H1 (cell line): ENCODE measurements around the gene AP1S1. TPM values are rescaled to one million over a fixed set of nuclear protein-coding genes. Genes with fewer than 3 reads are reported as not detected.

Experiments
- CTCF ChIA-PET: fragments of 300-600 bp; sonication (Branson Sonifier 250); formaldehyde crosslinking; loops from one replicate; lab custom pipeline; 2021; ENCODE audit not compliant: partially characterized antibody; lab: Charles Lee
- POLR2A ChIA-PET: fragments of 300-600 bp; sonication (Branson Sonifier 250); formaldehyde crosslinking; loops from one replicate; lab custom pipeline; 2021; ENCODE audit warnings: inconsistent platforms; ENCODE audit not compliant: partially characterized antibody; lab: Charles Lee
- DNase-seq, 2 experiments: peaks; one replicate each; pipeline versions ENCODE4 v3.0.0 to v3.0.0-alpha.2; 2010 to 2022; ENCODE audit warnings: low spot score in 2 of 2, low read depth in 1 of 2, mixed read lengths in 1 of 2
- FAIRE-seq: peaks from 2 replicates; lab custom pipeline; 2011; peaks lifted over from hg19 to GRCh38; lab: Jason Lieb, UNC
- H2AFZ ChIP-seq: 2 replicates; pipeline ENCODE4 v1.8.1; 2012; ENCODE audit warnings: low read length, inconsistent platforms
- H2AK5ac ChIP-seq: 2 replicates; pipeline ENCODE4 v1.6.1; 2013; ENCODE audit warnings: low read depth, low read length
- H2BK120ac ChIP-seq: replicated peaks from 2 replicates; pipeline ENCODE3; 2013; ENCODE audit warnings: low read depth, low read length, inconsistent platforms
- H2BK12ac ChIP-seq: 2 replicates; pipeline ENCODE4 v1.6.1; 2013; ENCODE audit warnings: low read depth, low read length
- H2BK15ac ChIP-seq: 2 replicates; pipeline ENCODE4 v1.6.1; 2013; ENCODE audit warnings: low read length
- H2BK20ac ChIP-seq: 2 replicates; pipeline ENCODE4 v1.6.1; 2013; ENCODE audit warnings: low read length
- H2BK5ac ChIP-seq: 2 replicates; pipeline ENCODE4 v1.6.1; 2013; ENCODE audit warnings: low read depth, low read length
- H3K14ac ChIP-seq: 2 replicates; pipeline ENCODE4 v1.6.1; 2013; ENCODE audit warnings: inconsistent platforms; ENCODE audit not compliant: insufficient read length
- H3K18ac ChIP-seq: 2 replicates; pipeline ENCODE4 v1.6.1; 2013; ENCODE audit warnings: low read length; ENCODE audit errors: extremely low read depth
- H3K23ac ChIP-seq: 2 replicates; pipeline ENCODE4 v1.6.1; 2013; ENCODE audit warnings: inconsistent platforms; ENCODE audit not compliant: insufficient read length
- H3K23me2 ChIP-seq: 2 replicates; pipeline ENCODE4 v1.6.1; 2013; ENCODE audit warnings: low read depth, low read length
- H3K27ac ChIP-seq: 2 replicates; pipeline ENCODE4 v1.6.1; 2011; ENCODE audit warnings: low read depth, low read length, inconsistent platforms
- H3K27me3 ChIP-seq, 4 experiments: replicated peaks in 1 of 4; 1 replicate in 1 of 4; 2 replicates in 3 of 4; pipeline versions ENCODE4 v1.6.1 to v1.8.1; 2011 to 2013; ENCODE audit warnings: low read length in 3 of 4, mild to moderate bottlenecking in 3 of 4, inconsistent platforms in 2 of 4, mixed read lengths in 2 of 4, moderate library complexity in 1 of 4; ENCODE audit not compliant: control insufficient read depth in 3 of 4, insufficient read depth in 3 of 4; ENCODE audit errors: extremely low read depth in 1 of 4
- H3K36me3 ChIP-seq, 4 experiments: 2 replicates each; pipeline versions ENCODE4 v1.6.1 to v1.8.1; 2011 to 2013; ENCODE audit warnings: mild to moderate bottlenecking in 4 of 4, low read length in 3 of 4, moderate library complexity in 2 of 4, control low read depth in 1 of 4, inconsistent platforms in 1 of 4; ENCODE audit not compliant: insufficient read depth in 4 of 4, control insufficient read depth in 2 of 4
- H3K4ac ChIP-seq: replicated peaks from 2 replicates; pipeline ENCODE3; 2013; ENCODE audit warnings: low read length, low read depth, mixed read lengths, inconsistent platforms; ENCODE audit not compliant: insufficient read length
- H3K4me1 ChIP-seq, 4 experiments: replicated peaks in 1 of 4; 1 replicate in 1 of 4; 2 replicates in 3 of 4; pipeline versions ENCODE4 v1.6.1 to v1.8.1; 2011 to 2013; ENCODE audit warnings: low read length in 3 of 4, inconsistent platforms in 2 of 4, mixed read lengths in 1 of 4; ENCODE audit not compliant: insufficient read depth in 4 of 4, control insufficient read depth in 3 of 4
- H3K4me2 ChIP-seq, 2 experiments: 2 replicates each; pipeline versions ENCODE4 v1.6.1 to v1.8.1; 2011 to 2013; ENCODE audit warnings: low read depth in 2 of 2, low read length in 2 of 2, control low read depth in 1 of 2, inconsistent platforms in 1 of 2, mild to moderate bottlenecking in 1 of 2; ENCODE audit not compliant: insufficient read depth in 1 of 2
- H3K4me3 ChIP-seq, 4 experiments: fragments of 200-600, 300-600 bp in 1 of 4; sonication (generic), shearing (Covaris generic), sonication (Bioruptor Twin) in 1 of 4; 2 replicates each; pipeline versions ENCODE4 v1.5.1 to v1.8.1; 2011 to 2016; ENCODE audit warnings: low read length in 4 of 4, low read depth in 3 of 4, control low read depth in 2 of 4, inconsistent platforms in 2 of 4, mild to moderate bottlenecking in 2 of 4, mixed read lengths in 1 of 4, moderate library complexity in 1 of 4; ENCODE audit not compliant: insufficient read depth in 2 of 4; ENCODE audit errors: extremely low read depth in 1 of 4
- H3K56ac ChIP-seq: replicated peaks from 2 replicates; pipeline ENCODE3; 2013; ENCODE audit warnings: low read depth, mild to moderate bottlenecking, mixed read lengths, low read length, inconsistent platforms; ENCODE audit not compliant: insufficient read length
- H3K79me1 ChIP-seq: 2 replicates; pipeline ENCODE4 v1.6.1; 2013; ENCODE audit warnings: low read depth, low read length, control low read depth
- H3K79me2 ChIP-seq, 2 experiments: 2 replicates each; pipeline versions ENCODE4 v1.6.1 to v1.8.1; 2012 to 2013; ENCODE audit warnings: low read length in 2 of 2, mild to moderate bottlenecking in 2 of 2, inconsistent platforms in 1 of 2; ENCODE audit not compliant: insufficient read depth in 2 of 2, control insufficient read depth in 1 of 2
- H3K9ac ChIP-seq, 4 experiments: replicated peaks in 1 of 4; 1 replicate in 1 of 4; 2 replicates in 3 of 4; pipeline versions ENCODE4 v1.6.1 to v1.8.1; 2011 to 2013; ENCODE audit warnings: low read depth in 3 of 4, low read length in 3 of 4, control low read depth in 2 of 4, mild to moderate bottlenecking in 2 of 4, moderate library complexity in 2 of 4, inconsistent platforms in 1 of 4; ENCODE audit errors: extremely low read depth in 1 of 4
- H3K9me3 ChIP-seq, 2 experiments: 2 replicates each; pipeline versions ENCODE4 v1.6.1 to v1.8.1; 2012 to 2013; ENCODE audit warnings: mild to moderate bottlenecking in 2 of 2, moderate library complexity in 2 of 2, control low read depth in 1 of 2, inconsistent platforms in 1 of 2, low read depth in 1 of 2, low read length in 1 of 2, mixed read lengths in 1 of 2; ENCODE audit not compliant: insufficient read depth in 2 of 2
- H4K20me1 ChIP-seq, 2 experiments: replicated peaks in 1 of 2; 2 replicates each; pipeline versions ENCODE3 to v1.8.1; 2011 to 2013; ENCODE audit warnings: inconsistent platforms in 2 of 2, low read length in 2 of 2, mild to moderate bottlenecking in 1 of 2; ENCODE audit not compliant: insufficient read depth in 2 of 2, control insufficient read depth in 1 of 2
- H4K5ac ChIP-seq: 2 replicates; pipeline ENCODE4 v1.6.1; 2013; ENCODE audit warnings: low read length, low read depth, mixed read lengths, inconsistent platforms; ENCODE audit not compliant: insufficient read length
- H4K8ac ChIP-seq: 2 replicates; pipeline ENCODE4 v1.8.0; 2013; ENCODE audit warnings: mild to moderate bottlenecking, moderate library complexity, low read length, inconsistent platforms; ENCODE audit not compliant: insufficient read depth; ENCODE audit errors: extremely low read depth
- H4K91ac ChIP-seq: replicated peaks from 2 replicates; pipeline ENCODE3; 2013; ENCODE audit warnings: low read length, mixed read lengths, inconsistent platforms; ENCODE audit not compliant: insufficient read length
- JUND ChIP-seq: IDR thresholded peaks from 2 replicates; pipeline ENCODE4 v1.6.1; 2011; ENCODE audit warnings: mild to moderate bottlenecking, improper control_type of control experiment, low read length
- RAD21 ChIP-seq, 2 experiments: IDR thresholded peaks in 1 of 2; conservative IDR thresholded peaks in 1 of 2; 2 replicates each; pipeline ENCODE4 v1.6.1; 2011; ENCODE audit warnings: low read depth in 2 of 2, low read length in 2 of 2, improper control_type of control experiment in 1 of 2, inconsistent platforms in 1 of 2, mild to moderate bottlenecking in 1 of 2, moderate library complexity in 1 of 2
- SP1 ChIP-seq: IDR thresholded peaks from 2 replicates; pipeline ENCODE4 v1.6.1; 2011; ENCODE audit warnings: low read depth, low read length
- SUZ12 ChIP-seq: fragments of 200-600 bp; sonication (generic); IDR thresholded peaks from 2 replicates; pipeline ENCODE4 v1.6.1; 2012; ENCODE audit warnings: mild to moderate bottlenecking, inconsistent platforms, low read length, moderate library complexity, mixed read lengths
- TEAD4 ChIP-seq: IDR thresholded peaks from 2 replicates; pipeline ENCODE4 v1.6.1; 2012; ENCODE audit warnings: low read depth, low read length, inconsistent platforms, mixed read lengths
- YY1 ChIP-seq: IDR thresholded peaks from 2 replicates; pipeline ENCODE4 v1.6.1; 2011; ENCODE audit warnings: low read depth, mild to moderate bottlenecking, low read length
- WGBS, 2 experiments: shearing (Covaris generic) in 1 of 2; methylation state at CpG; one replicate each; pipeline versions ENCODE4 v1.1.6 to v1.1.7; 2013 to 2015; ENCODE audit warnings: low lambda C conversion rate in 2 of 2, mixed read lengths in 2 of 2, inconsistent platforms in 1 of 2, low coverage in 1 of 2, missing lambda C conversion rate in 1 of 2; ENCODE audit not compliant: insufficient replicate concordance in 2 of 2, insufficient coverage in 1 of 2, insufficient read length in 1 of 2; ENCODE audit errors: extremely low coverage in 1 of 2, missing lambda C conversion rate in 1 of 2; 5-methylcytosine and 5-hydroxymethylcytosine counted together
- polyA plus RNA-seq, 7 experiments: library from polyadenylated mRNA; depleted of rRNA in 3 of 7; stranded (reverse) in 5 of 7; unstranded in 2 of 7; fragments of >200 nt in 5 of 7; fragments of 200-250 nt in 2 of 7; gene quantifications; 1 replicate in 5 of 7; 2 replicates in 1 of 7; 4 replicates in 1 of 7; pipeline versions ENCODE4 v1.2.1 to v1.2.3, GENCODE V29; 2011 to 2013; ENCODE audit warnings: missing spikeins in 2 of 7, mixed read lengths in 2 of 7
- total RNA-seq: library from RNA; stranded (reverse); fragmentation: NEBNext Ultra II Directional; extraction: Animal tissue kit (Norgen Biotek cat#: 25700); gene quantifications from 2 replicates; pipeline ENCODE4 v1.2.1, GENCODE V29; 2021
- TF ChIP-seq, protein P1 (sequence below): IDR thresholded peaks from 2 replicates; pipeline ENCODE4 v1.6.1; 2012; ENCODE audit warnings: inconsistent platforms

Gene AP1S1
- total and polyA plus RNA-seq, 2 of the 8 experiments (the other 6 are each of a cell fraction or from before 2014, with no cell fraction given) = 56.1 to 59.3 TPM

- no peaks in the 10 kb centered on the region for H4K20me1 ChIP-seq
Observed at GRCh38 chr7:101121991-101122932, 32.0 kb upstream of the AP1S1 start.

More at GRCh38 chr7:101121991-101122932, 32.0 kb upstream of the AP1S1 start:
- CTCF ChIA-PET = interaction anchor here (0.7 to 8.3 kb wide), 9 partner anchors 9 to 270 kb away, joined by 3 to 80 read pairs (median 3); partner anchors contain the start of genes MUC17 and SLC12A9
- no peak overlapping the region for H3K14ac ChIP-seq
- FAIRE-seq = no peak
- H2BK5ac ChIP-seq = peak overlapping the region; percentile 88; the same call in 1 of the 2 replicates
- peak overlapping the region; percentile 80; the same call in 1 of the 2 replicates for H2AFZ ChIP-seq
- no peak overlapping the region; a peak in 1 of 4 replicates for H3K4me2 ChIP-seq
- peak overlapping the region; percentile 82 for H2BK120ac ChIP-seq
- no peak overlapping the region for H3K4ac ChIP-seq
- no peak overlapping the region for H2BK15ac ChIP-seq
- no peaks in the 10 kb centered on the region for H3K79me1 ChIP-seq
- H4K5ac ChIP-seq = peak overlapping the region; percentile 2
- 0 out of 7 replicates have a peak overlapping the region, but pooled peaks of 1 of the 4 experiments have one; percentile 25 for H3K9ac ChIP-seq
- TF ChIP-seq YY1 (0 out of 2 replicates have a peak, but pooled peaks have one; percentile 20), SP1 (0 out of 2 replicates have a peak, but pooled peaks have one; percentile 32), SUZ12 (no peak), TEAD4 (peak; percentile 91), JUND (peak; percentile 73), RAD21 (IDR thresholded peaks at IDR 0.05 in 1 of 2, conservative IDR thresholded peaks at IDR 0.05 in 1 of 2; ENCODE audit: low read depth in 2 of 2, low read length in 2 of 2) (no peak)
- TF ChIP-seq, protein P1, sequence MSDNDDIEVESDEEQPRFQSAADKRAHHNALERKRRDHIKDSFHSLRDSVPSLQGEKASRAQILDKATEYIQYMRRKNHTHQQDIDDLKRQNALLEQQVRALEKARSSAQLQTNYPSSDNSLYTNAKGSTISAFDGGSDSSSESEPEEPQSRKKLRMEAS = 0 out of 2 replicates have a peak, but pooled peaks have one; percentile 15
- TF ChIP-seq, all 59 proteins: peak for 5
- 0 out of 2 replicates have a peak overlapping the region, but pooled peaks have one; percentile 22 for H3K27ac ChIP-seq
- 0 out of 8 replicates have a peak overlapping the region, but pooled peaks of 1 of the 4 experiments have one; percentile 10 for H3K4me3 ChIP-seq
- H3K56ac ChIP-seq = peak overlapping the region; percentile 83
- WGBS, 2 experiments = 48% methylated on average over 13 of the region's 17 CpGs; no CpG with 5 or more reads in 1 of the 2 experiments
- H4K91ac ChIP-seq = peak overlapping the region; percentile 95
- H4K8ac ChIP-seq = no peak overlapping the region; the same call in 1 of the 2 replicates
- no peak overlapping the region; the same call in 1 of the 2 replicates for H2AK5ac ChIP-seq
- peak in 1 of 2 experiments; percentile 70 for DNase-seq
- no peaks in the 10 kb centered on the region for H3K36me3 ChIP-seq
- H3K4me1 ChIP-seq = peaks cover 8 to 19% (median 13%) of the 10 kb centered on the region in 4 experiments
- H2BK12ac ChIP-seq = peak overlapping the region; percentile 90; the same call in 1 of the 2 replicates
- POLR2A ChIA-PET = interaction anchor here (0.6 to 2.1 kb wide), 12 partner anchors 11 to 123 kb away, joined by 3 to 8 read pairs (median 3); partner anchors contain the start of gene FIS1
- peak overlapping the region; percentile 98; the same call in 1 of the 2 replicates for H2BK20ac ChIP-seq
- no peak overlapping the region for H3K23ac ChIP-seq
- peaks cover 0 to 4% of the 10 kb centered on the region in 2 experiments; a peak in 1 of 4 replicates for H3K9me3 ChIP-seq
- H3K27me3 ChIP-seq = no peaks in the 10 kb centered on the region; a peak in 1 of 7 replicates
- H3K23me2 ChIP-seq = no peaks in the 10 kb centered on the region; the same call in 1 of the 2 replicates
- peak overlapping the region; percentile 93 for H3K18ac ChIP-seq
- H3K79me2 ChIP-seq = no peaks in the 10 kb centered on the region
